ENCODE results near the gene HSPE1.
A peak's percentile ranks its signal among the peaks of the same experiment; 100 is the strongest.

Gene HSPE1

DNA sequence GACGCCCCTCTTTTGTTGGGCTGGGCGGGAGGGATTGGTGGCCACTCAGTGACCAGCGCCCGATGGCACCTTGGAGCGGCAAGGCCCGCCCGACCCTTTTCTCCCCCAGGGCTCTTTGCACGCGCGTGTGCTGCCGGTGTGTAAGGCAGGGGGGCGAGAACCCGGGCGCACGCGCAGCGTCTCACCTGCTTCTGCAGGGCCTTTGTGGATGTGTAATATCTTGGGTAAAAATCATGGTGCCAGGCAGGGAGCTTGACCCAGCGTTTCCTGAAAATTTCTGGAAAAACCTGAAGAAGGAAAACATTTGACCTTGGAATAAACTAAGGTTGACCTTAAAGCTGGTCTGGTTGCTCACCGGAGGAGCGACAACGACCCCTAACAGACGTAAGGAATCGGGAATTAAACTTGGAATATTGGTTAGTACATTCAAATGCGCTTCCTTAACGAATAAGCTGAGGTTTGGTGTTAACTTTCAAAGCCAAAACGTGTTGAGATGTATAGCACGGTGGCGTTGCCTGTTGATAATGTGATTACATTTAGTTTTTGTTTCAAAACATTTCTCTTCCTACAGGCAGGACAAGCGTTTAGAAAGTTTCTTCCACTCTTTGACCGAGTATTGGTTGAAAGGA, 438 bp downstream of the HSPE1 start:
- peak; percentile 53 for DNase-seq (ENCODE audit: low read depth)
- H3K4me3 ChIP-seq (ENCODE audit: low read length): peak overlapping the region; percentile 100
- no peaks in the 10 kb centered on the region for H3K27me3 ChIP-seq (replicated peaks; ENCODE audit: control insufficient read depth, insufficient read depth, low read length)
- H3K9me3 ChIP-seq (ENCODE audit: control insufficient read depth, low read length): no peaks in the 10 kb centered on the region
- H3K9ac ChIP-seq (ENCODE audit: low read length): peak overlapping the region; percentile 99
- peaks cover 42% of the 10 kb centered on the region for H3K4me1 ChIP-seq (ENCODE audit: control insufficient read depth, insufficient read depth, low read length)
- H3K36me3 ChIP-seq (ENCODE audit: control insufficient read depth, insufficient read depth, low read length, severe bottlenecking): peaks cover 53% of the 10 kb centered on the region

GRCh38 chr2:197502201-197502600, 2.0 kb downstream of the HSPE1 start:
- DNase-seq (ENCODE audit: low read depth): no peak
- H3K27me3 ChIP-seq (replicated peaks; ENCODE audit: control insufficient read depth, insufficient read depth, low read length): no peaks in the 10 kb centered on the region
- peaks cover 42% of the 10 kb centered on the region for H3K36me3 ChIP-seq (ENCODE audit: control insufficient read depth, insufficient read depth, low read length, severe bottlenecking)
- peaks cover 32% of the 10 kb centered on the region for H3K4me1 ChIP-seq (ENCODE audit: control insufficient read depth, insufficient read depth, low read length)
- H3K4me3 ChIP-seq (ENCODE audit: low read length): peak overlapping the region; percentile 100
- no peaks in the 10 kb centered on the region for H3K9me3 ChIP-seq (ENCODE audit: control insufficient read depth, low read length)
- peak overlapping the region; percentile 99 for H3K9ac ChIP-seq (ENCODE audit: low read length)

DNA sequence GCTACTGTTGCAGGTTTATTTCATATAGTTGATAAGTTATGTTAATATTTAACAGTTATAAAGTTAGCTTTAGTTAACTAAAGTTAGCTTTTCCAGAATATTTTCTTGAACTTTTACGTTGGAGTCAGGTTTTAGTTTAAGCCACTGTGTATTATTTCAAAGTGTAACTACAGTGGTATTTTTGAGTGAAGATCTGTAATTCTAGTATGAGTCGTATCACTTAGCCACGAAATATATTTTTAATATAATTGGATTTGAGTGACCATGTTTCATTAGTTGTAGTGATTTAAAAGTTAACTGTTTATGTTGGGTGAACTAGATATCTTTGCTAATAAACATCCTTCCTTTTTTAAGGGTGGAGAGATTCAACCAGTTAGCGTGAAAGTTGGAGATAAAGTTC, 2.5 kb downstream of the HSPE1 start:
- H3K36me3 ChIP-seq (ENCODE audit: control insufficient read depth, insufficient read depth, low read length, severe bottlenecking): peaks cover 37% of the 10 kb centered on the region
- peaks cover 27% of the 10 kb centered on the region for H3K4me1 ChIP-seq (ENCODE audit: control insufficient read depth, insufficient read depth, low read length)
- H3K27me3 ChIP-seq (replicated peaks; ENCODE audit: control insufficient read depth, insufficient read depth, low read length): no peaks in the 10 kb centered on the region
- no peak for DNase-seq (ENCODE audit: low read depth)
- no peaks in the 10 kb centered on the region for H3K9me3 ChIP-seq (ENCODE audit: control insufficient read depth, low read length)
- H3K4me3 ChIP-seq (ENCODE audit: low read length): peak overlapping the region; percentile 100
- H3K9ac ChIP-seq (ENCODE audit: low read length): no peak overlapping the region

- peaks cover 33% of the 10 kb centered on the region for H3K36me3 ChIP-seq (ENCODE audit: control insufficient read depth, insufficient read depth, low read length, severe bottlenecking)
- no peak for DNase-seq (ENCODE audit: low read depth)
- no peaks in the 10 kb centered on the region for H3K27me3 ChIP-seq (replicated peaks; ENCODE audit: control insufficient read depth, insufficient read depth, low read length)
- H3K9me3 ChIP-seq (ENCODE audit: control insufficient read depth, low read length): no peaks in the 10 kb centered on the region
- no peak overlapping the region for H3K9ac ChIP-seq (ENCODE audit: low read length)
- H3K4me1 ChIP-seq (ENCODE audit: control insufficient read depth, insufficient read depth, low read length): peaks cover 16% of the 10 kb centered on the region
- no peak overlapping the region for H3K4me3 ChIP-seq (ENCODE audit: low read length)
Observed at GRCh38 chr2:197504000-197504399, 3.8 kb downstream of the HSPE1 start.

DNA sequence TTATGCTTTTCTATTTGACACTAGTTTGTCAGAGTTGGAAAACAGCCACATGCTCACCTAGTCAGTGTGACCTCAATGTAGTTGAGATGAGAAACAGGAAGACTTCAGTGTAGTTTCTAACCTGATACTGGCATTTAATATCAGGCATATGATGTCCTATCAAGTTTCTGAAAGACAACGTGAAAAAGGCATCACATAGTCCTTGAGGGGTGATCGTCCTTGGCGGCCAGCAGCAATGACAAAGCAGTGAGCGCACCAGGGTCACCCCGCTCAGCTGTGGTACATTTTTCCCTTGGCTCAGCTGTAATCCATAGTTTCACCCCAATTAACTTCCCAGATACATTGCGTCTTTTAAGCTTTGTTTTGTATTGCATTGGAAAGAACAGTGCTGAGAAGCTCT, 4.3 kb downstream of the HSPE1 start:
- no peak overlapping the region for H3K4me3 ChIP-seq (ENCODE audit: low read length)
- no peak overlapping the region for H3K9ac ChIP-seq (ENCODE audit: low read length)
- no peak for DNase-seq (ENCODE audit: low read depth)
- no peaks in the 10 kb centered on the region for H3K27me3 ChIP-seq (replicated peaks; ENCODE audit: control insufficient read depth, insufficient read depth, low read length)
- no peaks in the 10 kb centered on the region for H3K9me3 ChIP-seq (ENCODE audit: control insufficient read depth, low read length)
- peaks cover 33% of the 10 kb centered on the region for H3K36me3 ChIP-seq (ENCODE audit: control insufficient read depth, insufficient read depth, low read length, severe bottlenecking)
- peaks cover 16% of the 10 kb centered on the region for H3K4me1 ChIP-seq (ENCODE audit: control insufficient read depth, insufficient read depth, low read length)

DNA sequence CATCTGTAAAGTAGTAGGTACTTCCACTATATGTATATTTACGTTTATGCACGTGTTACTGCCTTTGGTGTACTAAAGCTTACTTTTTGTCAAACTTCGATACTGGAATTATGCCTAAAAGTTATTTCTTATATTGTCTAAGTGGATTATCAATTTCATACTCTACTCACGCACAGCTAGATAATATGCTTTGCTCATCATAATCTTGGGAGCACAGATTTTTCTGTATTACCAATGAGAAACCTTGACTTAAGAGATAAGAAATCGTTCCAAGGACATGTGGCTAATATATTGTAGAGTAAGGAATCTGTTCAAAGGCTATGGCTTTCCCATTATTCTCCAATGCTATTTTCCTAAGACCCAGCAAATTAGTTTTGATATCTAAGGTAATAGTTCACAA, 6.5 kb downstream of the HSPE1 start:
- H3K4me3 ChIP-seq (ENCODE audit: low read length): no peak overlapping the region
- H3K9me3 ChIP-seq (ENCODE audit: control insufficient read depth, low read length): no peaks in the 10 kb centered on the region
- no peak overlapping the region for H3K9ac ChIP-seq (ENCODE audit: low read length)
- no peaks in the 10 kb centered on the region for H3K27me3 ChIP-seq (replicated peaks; ENCODE audit: control insufficient read depth, insufficient read depth, low read length)
- DNase-seq (ENCODE audit: low read depth): no peak
- H3K36me3 ChIP-seq (ENCODE audit: control insufficient read depth, insufficient read depth, low read length, severe bottlenecking): peaks cover 33% of the 10 kb centered on the region
- H3K4me1 ChIP-seq (ENCODE audit: control insufficient read depth, insufficient read depth, low read length): peaks cover 12% of the 10 kb centered on the region

GRCh38 chr2:197513915-197514314, 13.7 kb downstream of the HSPE1 start:
- Histone ChIP-seq H3K9me3 (ENCODE audit: control insufficient read depth, low read length) (no peaks in the 10 kb centered on the region), H3K27me3 (replicated peaks; ENCODE audit: control insufficient read depth, insufficient read depth, low read length) (no peaks in the 10 kb centered on the region), H3K4me1 (ENCODE audit: control insufficient read depth, insufficient read depth, low read length) (peaks cover 11% of the 10 kb centered on the region), H3K36me3 (ENCODE audit: control insufficient read depth, insufficient read depth, low read length, severe bottlenecking) (no peaks in the 10 kb centered on the region), H3K4me3 (ENCODE audit: low read length) (no peak overlapping the region), H3K9ac (ENCODE audit: low read length) (no peak overlapping the region)
- no peak for DNase-seq (ENCODE audit: low read depth)

GRCh38 chr2:197514754-197515153, 14.6 kb downstream of the HSPE1 start:
- H3K4me3 ChIP-seq (ENCODE audit: low read length): peak overlapping the region; percentile 98

DNA sequence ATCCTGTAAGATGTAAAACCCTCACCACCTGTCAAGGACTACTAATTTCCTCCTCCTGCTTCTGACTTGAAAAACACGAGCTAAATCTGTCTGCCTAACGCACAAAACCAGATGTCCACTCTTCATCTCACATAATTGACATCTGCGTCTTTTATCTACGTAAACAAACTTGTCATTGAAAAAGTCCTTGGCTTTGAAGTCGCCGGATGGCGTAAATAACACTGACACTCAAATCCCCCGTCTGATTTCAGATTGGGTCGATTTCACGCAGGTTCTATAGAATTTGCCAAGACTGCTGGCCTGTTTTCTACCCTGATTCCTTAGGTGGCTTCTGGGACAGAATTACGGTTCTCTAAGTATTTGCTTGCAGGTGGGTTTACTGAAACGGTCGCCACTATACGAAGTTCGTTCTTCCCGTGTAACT, 15.1 kb downstream of the HSPE1 start:
- peaks cover 15% of the 10 kb centered on the region for H3K4me1 ChIP-seq (ENCODE audit: control insufficient read depth, insufficient read depth, low read length)
- H3K36me3 ChIP-seq (ENCODE audit: control insufficient read depth, insufficient read depth, low read length, severe bottlenecking): no peaks in the 10 kb centered on the region
- H3K4me3 ChIP-seq (ENCODE audit: low read length): peak overlapping the region; percentile 98
- peak; percentile 61 for DNase-seq (ENCODE audit: low read depth)
- H3K27me3 ChIP-seq (replicated peaks; ENCODE audit: control insufficient read depth, insufficient read depth, low read length): no peaks in the 10 kb centered on the region
- no peaks in the 10 kb centered on the region for H3K9me3 ChIP-seq (ENCODE audit: control insufficient read depth, low read length)
- H3K9ac ChIP-seq (ENCODE audit: low read length): peak overlapping the region; percentile 97

More at GRCh38 chr2:197514754-197515153, 14.6 kb downstream of the HSPE1 start:
- Histone ChIP-seq H3K36me3 (ENCODE audit: control insufficient read depth, insufficient read depth, low read length, severe bottlenecking) (no peaks in the 10 kb centered on the region), H3K4me1 (ENCODE audit: control insufficient read depth, insufficient read depth, low read length) (peaks cover 15% of the 10 kb centered on the region), H3K9me3 (ENCODE audit: control insufficient read depth, low read length) (no peaks in the 10 kb centered on the region), H3K9ac (ENCODE audit: low read length) (peak overlapping the region; percentile 97), H3K27me3 (replicated peaks; ENCODE audit: control insufficient read depth, insufficient read depth, low read length) (no peaks in the 10 kb centered on the region)
- DNase-seq (ENCODE audit: low read depth): peak; percentile 9

DNA sequence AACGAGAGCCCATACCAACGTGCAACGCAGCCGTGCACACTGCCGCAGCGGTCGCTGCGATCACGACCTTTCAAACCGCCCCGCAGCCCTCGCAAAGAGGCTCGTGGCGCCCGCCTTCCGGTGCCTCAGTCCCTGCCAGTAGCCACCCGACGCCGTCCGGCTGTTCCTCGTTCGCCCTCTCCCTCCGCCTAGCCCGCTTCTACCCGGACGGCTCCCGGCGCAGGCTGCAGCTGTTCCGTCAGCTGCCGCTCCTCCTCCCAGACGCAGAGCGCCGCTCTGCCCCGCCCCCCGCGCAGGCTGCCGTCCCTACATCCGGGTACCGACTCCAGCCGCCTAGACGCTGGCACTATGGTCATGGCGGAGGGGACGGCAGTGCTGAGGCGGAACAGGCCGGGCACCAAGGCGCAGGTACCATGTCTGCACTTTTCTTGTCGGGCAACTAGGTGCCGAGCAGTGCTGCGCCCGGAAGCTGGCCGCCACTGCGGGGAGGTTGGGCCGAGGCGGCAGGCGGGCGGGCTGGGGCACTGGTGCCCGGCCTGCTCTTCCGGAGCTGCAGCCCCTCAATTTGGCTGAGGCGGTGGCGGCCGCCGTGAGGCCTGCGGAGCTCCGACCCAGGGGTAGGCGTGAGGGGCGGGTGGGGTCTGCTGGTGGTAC, 15.7 kb downstream of the HSPE1 start, which contains the start of gene MOB4:
Gene MOB4, plus strand, starts transcription at position 328 of the 654 bp plus-strand sequence. Its CDS starts 21 bp downstream, at position 349.
- Histone ChIP-seq H3K9ac (ENCODE audit: low read length) (peak within 1 kb of the TSS; percentile 97), H3K4me1 (ENCODE audit: control insufficient read depth, insufficient read depth, low read length) (peaks cover 15% of the 10 kb centered on the region), H3K4me3 (ENCODE audit: low read length) (peak within 1 kb of the TSS; percentile 98), H3K36me3 (ENCODE audit: control insufficient read depth, insufficient read depth, low read length, severe bottlenecking) (no peaks in the 10 kb centered on the region), H3K9me3 (ENCODE audit: control insufficient read depth, low read length) (no peaks in the 10 kb centered on the region), H3K27me3 (replicated peaks; ENCODE audit: control insufficient read depth, insufficient read depth, low read length) (no peaks in the 10 kb centered on the region)
- peak; percentile 98 for DNase-seq (ENCODE audit: low read depth)

- H3K9me3 ChIP-seq (ENCODE audit: control insufficient read depth, low read length): no peaks in the 10 kb centered on the region
- no peaks in the 10 kb centered on the region for H3K36me3 ChIP-seq (ENCODE audit: control insufficient read depth, insufficient read depth, low read length, severe bottlenecking)
- H3K27me3 ChIP-seq (replicated peaks; ENCODE audit: control insufficient read depth, insufficient read depth, low read length): no peaks in the 10 kb centered on the region
- peak; percentile 60 for DNase-seq (ENCODE audit: low read depth)
- peak overlapping the region; percentile 97 for H3K9ac ChIP-seq (ENCODE audit: low read length)
- H3K4me3 ChIP-seq (ENCODE audit: low read length): peak overlapping the region; percentile 98
- H3K4me1 ChIP-seq (ENCODE audit: control insufficient read depth, insufficient read depth, low read length): peaks cover 15% of the 10 kb centered on the region
Observed at GRCh38 chr2:197516393-197516761, 16.2 kb downstream of the HSPE1 start.

Data from adipocyte (in vitro differentiated cells).